GM19372 (cell line): Measurements from ENCODE around the gene SERPINA5.

Experiments used
- ATAC-seq: cut with Tn5 transposase; IDR thresholded peaks from one replicate; pipeline ENCODE4 v1.9.1; 2021; ENCODE audit warnings: mild to moderate bottlenecking, low read depth, moderate library complexity; ENCODE audit not compliant: unreplicated experiment

The SERPINA5 gene

DNA sequence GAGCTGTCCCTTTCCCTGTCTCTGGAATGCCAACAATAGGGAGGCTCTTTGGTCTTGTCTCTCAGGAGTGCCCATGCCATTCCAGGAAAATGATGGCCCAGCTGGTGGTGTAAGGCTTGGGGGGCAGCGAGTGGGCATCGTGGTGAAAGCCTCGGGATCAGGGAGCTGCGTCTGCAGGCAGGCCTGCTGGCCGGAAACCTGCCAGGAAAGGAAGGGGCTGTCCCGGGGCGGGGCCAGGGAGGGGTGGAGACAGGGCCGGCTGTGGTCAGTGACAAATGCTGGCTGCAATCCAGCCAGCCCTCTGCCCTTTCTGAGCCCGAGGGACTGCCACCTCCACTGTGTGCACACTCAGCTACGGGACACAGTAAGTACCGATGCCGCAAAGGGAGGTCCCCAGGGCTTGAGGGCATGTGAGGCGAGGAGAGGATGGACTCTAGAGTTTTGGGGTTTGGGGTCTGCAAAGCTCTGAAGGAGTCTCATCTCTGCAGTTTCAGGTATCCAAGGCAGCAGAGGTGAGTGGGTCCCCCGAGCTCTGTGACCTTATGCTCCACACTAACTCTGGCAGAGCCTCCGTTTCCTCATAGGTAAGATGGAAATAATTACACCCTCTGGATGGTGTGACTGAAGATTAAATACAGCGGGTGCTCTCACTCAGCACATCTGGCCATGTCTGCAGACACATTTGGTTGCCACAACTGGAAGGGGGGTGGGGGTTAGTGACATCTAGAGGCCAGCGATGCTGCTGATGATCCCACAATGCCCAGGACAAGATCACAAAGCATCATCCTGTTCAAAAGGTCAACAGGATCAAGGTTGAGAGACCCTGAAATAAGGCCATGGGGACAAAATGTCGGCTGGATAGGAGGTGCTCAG, at the start of gene SERPINA5:
Gene SERPINA5 (plus strand): TSS at position 300 of the 873 bp plus-strand sequence. CDS start 5,937 bp downstream, outside the sequence.
- ATAC-seq: no peak

DNA sequence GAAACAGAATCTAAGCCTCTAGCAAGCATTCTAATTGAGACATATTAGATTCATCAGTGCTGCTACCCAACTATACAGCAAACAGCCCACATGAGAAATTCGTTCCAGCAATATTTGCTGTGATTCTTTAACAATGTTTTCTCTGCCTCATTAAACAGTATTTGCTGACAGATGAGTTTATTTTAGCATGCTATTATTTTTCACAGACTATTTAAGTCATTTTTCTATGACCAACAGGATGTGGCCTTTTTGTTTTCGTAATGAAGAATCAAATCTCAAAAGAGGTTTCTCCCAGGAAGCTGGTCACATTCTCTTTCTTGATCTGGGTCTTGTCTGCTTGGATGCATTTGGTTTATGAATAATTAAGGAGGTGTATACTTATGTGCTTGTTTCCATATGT, 48.8 kb upstream of the SERPINA5 start:
- ATAC-seq: no peak

DNA sequence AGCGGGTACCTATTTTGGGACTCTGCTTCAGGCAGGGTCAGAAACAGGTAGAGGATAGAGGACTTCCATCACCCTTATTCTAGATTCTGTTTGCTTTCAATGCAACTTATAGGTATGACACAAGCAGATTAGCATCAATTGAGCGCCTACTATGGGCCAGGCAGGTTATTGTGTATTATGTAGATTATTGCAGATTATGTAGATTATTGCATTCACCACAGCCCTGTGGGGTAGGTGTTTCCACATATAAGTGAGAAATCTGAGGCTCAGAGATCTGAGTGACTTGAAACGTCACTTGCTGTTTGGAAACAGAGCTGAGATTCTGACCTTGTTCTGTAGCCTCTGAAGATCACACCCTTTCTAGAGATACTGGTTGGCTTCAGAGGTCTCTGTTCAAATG, 45.7 kb upstream of the SERPINA5 start:
- ATAC-seq: no peak

GRCh38 chr14:94536836-94537235, 44.4 kb upstream of the SERPINA5 start:
- no peak for ATAC-seq

GRCh38 chr14:94538070-94538740, 43.0 kb upstream of the SERPINA5 start:
- no peak for ATAC-seq

GRCh38 chr14:94539181-94539580, 42.0 kb upstream of the SERPINA5 start:
- ATAC-seq: no peak

DNA sequence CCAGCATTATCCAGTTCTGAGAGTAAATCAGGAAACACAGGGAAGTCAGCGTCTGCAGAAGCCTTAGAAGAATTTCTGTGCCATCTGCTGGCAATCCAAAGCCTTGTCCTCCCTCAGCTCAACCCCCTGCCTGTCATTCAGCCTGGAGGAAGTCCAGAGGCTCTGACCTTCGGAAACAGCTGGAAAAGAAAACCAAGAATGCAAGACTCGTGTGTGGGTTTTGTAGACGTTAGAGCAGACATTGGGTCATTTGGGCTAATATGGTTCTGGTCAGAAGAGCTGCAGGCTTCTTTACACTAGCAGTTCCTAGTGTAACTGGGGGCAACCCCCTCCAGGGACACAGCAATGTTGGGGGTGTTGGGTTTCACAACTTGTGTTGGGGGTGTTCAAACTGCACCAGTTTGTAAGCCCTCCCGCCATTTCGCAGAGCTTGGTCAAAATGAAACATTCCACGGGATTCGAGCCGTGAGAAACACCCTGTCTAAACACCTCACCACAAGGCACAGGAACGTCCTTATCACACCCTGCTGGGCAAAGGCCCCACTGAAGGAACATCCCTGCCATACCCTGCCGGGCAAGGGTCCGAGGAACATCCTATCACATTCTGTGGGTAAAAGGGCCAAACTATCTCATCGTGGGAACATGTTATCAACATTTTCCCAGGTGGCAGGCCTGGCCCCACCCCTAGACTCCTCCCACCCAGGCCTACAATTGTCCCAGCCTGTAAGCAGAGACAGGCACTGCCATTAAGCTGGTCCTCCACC, 41.0 kb upstream of the SERPINA5 start:
- no peak for ATAC-seq

DNA sequence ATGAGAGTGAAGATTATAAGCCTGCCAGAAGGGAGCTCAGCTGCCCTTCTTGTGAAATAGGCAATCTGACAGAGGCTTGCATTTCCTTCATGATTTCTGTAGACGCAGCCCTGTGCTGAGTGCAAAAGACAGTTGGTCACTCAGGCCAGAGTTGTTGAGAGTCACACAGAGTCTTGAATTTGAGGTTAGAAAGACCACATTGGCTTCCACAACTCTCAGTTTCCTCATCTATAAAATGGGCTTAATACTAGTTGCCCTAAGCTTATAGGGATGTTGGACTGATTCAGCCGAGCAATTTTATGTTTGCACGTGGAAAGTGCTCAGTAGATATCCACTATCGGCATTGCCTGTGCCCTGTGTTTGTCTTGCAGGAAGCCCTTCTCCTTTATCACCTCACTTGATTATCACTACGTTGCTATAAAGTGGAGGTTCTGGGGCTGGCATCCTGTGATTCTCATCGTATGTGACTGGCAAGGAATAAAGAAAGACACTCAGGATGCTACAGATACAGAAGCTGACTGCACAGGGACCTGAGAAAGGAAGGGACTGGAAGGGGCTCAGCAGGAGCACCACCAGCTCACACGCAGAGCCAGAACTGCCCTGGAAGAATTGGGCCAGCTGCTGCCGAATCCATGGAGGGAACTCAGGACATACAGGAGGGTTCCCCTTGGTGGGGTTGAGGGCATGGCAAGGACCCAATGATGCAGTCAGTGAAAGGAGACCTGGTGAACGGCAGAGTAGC, 39.8 kb upstream of the SERPINA5 start:
- ATAC-seq: no peak

- no peak for ATAC-seq
These were observed 39.0 kb upstream of the SERPINA5 start for GRCh38 chr14:94542111-94542810.

DNA sequence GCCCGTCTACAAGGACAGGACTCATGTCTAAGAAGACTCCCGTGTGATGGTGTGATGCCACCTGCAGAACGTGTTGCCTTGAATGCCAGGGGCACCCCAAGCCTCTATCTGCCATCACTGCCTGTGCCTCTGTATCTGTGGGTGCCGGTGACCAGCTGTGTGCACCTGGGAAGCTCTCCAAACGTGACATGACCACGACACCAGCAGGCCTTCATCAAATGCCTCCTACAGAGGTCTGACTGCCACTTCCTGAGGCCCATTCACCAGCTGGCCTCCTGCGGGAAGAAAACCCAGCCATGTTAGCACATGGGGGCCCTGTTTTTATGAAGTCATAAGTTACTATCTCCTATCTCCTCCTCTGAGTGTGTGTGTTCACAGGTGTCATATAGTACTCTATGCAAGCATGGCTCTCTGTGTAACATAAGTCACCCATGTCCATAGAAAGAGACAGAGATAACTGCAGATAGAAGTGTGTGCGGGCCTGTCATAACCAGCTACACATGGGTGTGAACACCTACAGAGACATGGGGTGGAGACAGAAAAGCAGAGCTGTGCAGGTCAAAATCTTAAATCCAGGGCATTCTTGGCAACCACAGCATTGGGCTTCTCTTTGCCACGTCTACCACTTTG, 38.3 kb upstream of the SERPINA5 start:
- ATAC-seq: no peak

DNA sequence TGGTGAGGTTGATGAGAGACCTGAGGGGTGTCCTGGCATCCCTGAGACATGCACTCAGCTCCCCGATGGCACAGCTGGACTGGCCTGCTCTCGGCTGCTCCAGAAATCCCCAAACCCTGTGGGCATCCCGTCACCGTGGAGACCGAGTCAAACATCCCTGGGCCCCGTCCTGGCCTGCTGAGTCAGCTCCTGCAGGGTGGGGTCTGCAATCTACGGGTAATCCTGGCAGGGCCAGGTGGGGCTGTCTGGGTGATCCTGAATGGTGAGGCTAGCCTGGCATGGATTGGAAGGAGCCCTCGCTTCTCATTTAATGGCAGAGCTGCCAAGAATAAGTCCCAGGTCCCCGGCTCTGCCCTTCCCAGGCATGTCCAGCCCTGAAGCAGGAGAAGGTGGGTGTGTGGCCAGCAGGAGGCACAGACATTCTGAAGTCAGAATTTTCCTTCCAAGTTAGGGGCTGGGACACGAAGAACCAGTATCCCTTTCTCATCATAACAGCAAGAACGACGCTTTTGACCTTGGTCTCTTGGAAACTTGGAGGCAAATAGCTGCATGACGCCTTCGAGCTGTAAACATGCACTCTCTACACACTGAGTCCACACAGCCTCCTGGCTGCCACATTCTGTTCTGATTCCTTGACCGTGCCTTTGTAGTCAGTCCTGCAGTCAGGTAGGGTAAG, 37.6 kb upstream of the SERPINA5 start:
- ATAC-seq: no peak

GRCh38 chr14:94544726-94545125, 36.5 kb upstream of the SERPINA5 start:
- no peak for ATAC-seq

DNA sequence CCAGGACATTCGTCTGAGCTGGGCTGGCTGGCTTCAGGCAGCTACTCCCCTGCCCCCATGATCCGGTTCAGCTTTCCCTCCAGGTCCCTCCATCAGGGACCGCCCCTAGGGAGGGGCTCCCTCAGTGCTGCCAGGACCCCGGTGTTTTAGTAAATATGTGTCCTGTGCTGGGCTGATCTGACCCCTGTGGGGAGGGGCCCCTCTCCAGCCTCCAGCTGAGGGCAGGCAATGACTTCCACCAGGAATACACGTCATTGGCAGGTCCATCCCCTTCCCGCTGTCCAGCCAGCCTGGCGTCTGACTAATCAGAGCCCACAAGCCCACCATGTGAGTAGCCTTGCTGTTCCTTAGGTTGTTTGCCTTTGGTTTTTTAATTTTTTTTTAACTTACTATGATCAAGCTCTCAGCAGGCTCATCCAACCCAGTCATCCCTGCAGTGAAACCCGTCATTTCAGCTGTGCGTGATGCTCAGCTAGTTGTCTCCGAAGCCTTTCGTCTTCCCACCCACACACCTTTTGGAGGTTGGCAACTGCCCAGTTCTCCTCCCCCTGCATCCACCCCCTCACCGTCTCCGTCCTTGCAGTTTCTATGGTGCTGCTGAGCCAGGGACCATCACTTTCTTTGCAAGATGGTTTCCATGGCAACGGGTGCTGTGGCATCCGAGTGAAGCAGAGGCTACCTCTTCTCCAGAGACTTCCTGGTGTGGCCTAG, 35.9 kb upstream of the SERPINA5 start:
- no peak for ATAC-seq

GRCh38 chr14:94547151-94547680, 34.0 kb upstream of the SERPINA5 start:
- no peak for ATAC-seq

DNA sequence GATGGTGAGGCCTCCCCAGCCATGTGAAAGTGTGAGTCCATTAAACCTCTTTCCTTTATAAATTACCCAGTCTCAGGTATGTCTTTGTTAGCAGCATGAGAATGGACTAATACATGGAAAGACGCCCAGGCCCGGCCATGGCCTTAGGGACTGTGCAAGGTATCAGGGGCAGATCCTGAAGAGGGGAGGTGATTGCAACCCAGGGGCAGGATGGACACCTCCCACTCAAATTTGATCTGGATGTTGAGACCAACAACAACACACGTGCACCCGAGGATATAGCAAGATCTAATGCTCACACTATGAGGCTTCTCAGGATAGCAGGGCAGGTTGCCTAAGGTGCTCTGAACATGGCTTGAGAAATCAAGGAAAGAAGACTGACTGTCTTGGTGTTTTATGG, 33.5 kb upstream of the SERPINA5 start:
- no peak for ATAC-seq

GRCh38 chr14:94548131-94548998, 32.9 kb upstream of the SERPINA5 start:
- ATAC-seq: no peak
